GM21576 (cell line): Measurements from ENCODE around the gene HCST.

Experiments used
- ATAC-seq: cut with Tn5 transposase; IDR thresholded peaks from one replicate; pipeline ENCODE4 v1.9.1; 2021; ENCODE audit warnings: mild to moderate bottlenecking, moderate library complexity; ENCODE audit not compliant: unreplicated experiment

HCST gene

GRCh38 chr19:35935911-35936737, 33.8 kb downstream of the HCST start, which contains the start of gene LRFN3:
Gene LRFN3, plus strand, starts transcription at chr19:35936374. Its CDS starts 3,052 bp downstream, at chr19:35939426.
- ATAC-seq: no peak

- no peak for ATAC-seq
These were observed 34.5 kb downstream of the HCST start for GRCh38 chr19:35936738-35937268.

- ATAC-seq: no peak
These were observed 35.3 kb downstream of the HCST start for GRCh38 chr19:35937345-35938281.

- ATAC-seq: no peak
These were observed 36.2 kb downstream of the HCST start for GRCh38 chr19:35938282-35939224.

- no peak for ATAC-seq
These were observed 37.2 kb downstream of the HCST start for GRCh38 chr19:35939307-35940077.

GRCh38 chr19:35940078-35940775, 37.9 kb downstream of the HCST start:
- no peak for ATAC-seq

- ATAC-seq: no peak
These were observed 38.5 kb downstream of the HCST start for GRCh38 chr19:35940839-35941238.

- ATAC-seq: no peak
These were observed 39.9 kb downstream of the HCST start for GRCh38 chr19:35942235-35942634.

GRCh38 chr19:35943321-35944301, 41.3 kb downstream of the HCST start:
- ATAC-seq: no peak

- ATAC-seq: no peak
These were observed 42.2 kb downstream of the HCST start for GRCh38 chr19:35944556-35944955.

GRCh38 chr19:35945121-35945790, 42.9 kb downstream of the HCST start:
- ATAC-seq: no peak

- ATAC-seq: no peak
These were observed 43.9 kb downstream of the HCST start for GRCh38 chr19:35946203-35946602.

GRCh38 chr19:35949131-35949530, 46.8 kb downstream of the HCST start:
- ATAC-seq: no peak
